Stimulated activated CD4-positive, alpha-beta T cell treated with anti-CD3 and anti-CD28 coated beads, TNF-alpha, amount 100 ng/mL, for 1 hour (primary cell): ENCODE data around the gene RIC3.

Experiments used
- DNase-seq, 3 donors: peaks; one replicate each; pipeline ENCODE4 v3.0.0-alpha.2; 2020; ENCODE audit warnings: low read depth in 3 of 3, low spot score in 1 of 3

The RIC3 gene

DNA sequence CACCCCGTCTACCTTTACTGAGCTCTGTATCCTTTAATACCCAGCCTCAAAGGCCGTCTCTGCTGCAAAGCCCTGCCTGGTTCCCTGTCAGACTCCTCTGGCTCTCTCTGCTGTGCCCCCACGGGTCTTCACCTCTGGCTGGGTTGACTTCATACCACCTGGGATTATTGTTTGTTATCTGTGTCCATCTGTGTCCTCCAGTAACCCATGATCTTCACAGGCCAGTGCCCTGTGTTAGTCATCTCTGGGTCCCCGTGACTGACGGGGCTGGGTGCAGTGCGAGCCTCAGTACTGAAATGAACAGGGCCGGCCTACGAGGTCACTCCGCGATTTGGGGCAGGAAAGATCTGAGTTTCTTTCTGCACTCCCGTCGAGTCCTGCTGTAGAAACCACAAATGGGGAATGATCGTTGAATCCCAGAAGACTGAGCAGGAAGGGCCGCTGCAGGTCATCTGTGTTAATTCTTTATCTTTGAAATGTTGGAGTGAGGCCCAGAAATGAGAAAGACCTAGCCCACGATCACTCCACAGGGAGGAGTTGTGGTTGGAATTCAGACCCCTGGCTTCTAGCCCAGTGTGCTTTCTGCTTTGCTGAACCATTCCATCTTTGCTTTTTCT lies 100.1 kb downstream of the RIC3 start:
- DNase-seq: no peak

- DNase-seq: no peak
Measured at GRCh38 chr11:8067929-8068575, 100.8 kb downstream of the RIC3 start.

- DNase-seq: no peak
Measured at GRCh38 chr11:8067567-8067928, 101.3 kb downstream of the RIC3 start.

DNA sequence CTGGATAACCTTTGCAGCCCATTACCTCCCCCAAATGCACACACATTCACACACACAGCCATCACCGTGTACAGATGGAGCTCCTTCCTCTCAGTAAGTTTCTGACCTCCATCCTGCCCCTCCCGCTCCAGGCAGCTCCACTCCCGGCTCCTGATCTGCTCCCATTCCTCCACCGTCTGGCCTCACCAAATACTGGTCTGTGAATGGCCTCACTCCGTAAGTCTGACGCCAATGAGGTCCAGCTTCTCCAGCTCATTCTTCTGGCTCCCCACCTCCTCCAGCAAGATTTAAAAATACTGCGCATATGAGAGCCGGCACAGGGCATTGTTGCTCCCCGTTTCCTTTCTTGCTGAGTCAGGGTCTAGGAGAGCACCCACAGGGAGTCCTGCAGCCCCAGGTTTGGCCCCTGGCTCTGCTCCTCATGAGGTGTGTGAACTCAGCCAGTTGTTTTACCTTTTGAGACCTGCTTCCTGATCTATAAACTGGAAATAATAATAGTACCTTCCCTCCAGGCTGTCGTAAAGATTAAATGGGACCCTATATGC lies 101.8 kb downstream of the RIC3 start:
- DNase-seq: no peak

DNA sequence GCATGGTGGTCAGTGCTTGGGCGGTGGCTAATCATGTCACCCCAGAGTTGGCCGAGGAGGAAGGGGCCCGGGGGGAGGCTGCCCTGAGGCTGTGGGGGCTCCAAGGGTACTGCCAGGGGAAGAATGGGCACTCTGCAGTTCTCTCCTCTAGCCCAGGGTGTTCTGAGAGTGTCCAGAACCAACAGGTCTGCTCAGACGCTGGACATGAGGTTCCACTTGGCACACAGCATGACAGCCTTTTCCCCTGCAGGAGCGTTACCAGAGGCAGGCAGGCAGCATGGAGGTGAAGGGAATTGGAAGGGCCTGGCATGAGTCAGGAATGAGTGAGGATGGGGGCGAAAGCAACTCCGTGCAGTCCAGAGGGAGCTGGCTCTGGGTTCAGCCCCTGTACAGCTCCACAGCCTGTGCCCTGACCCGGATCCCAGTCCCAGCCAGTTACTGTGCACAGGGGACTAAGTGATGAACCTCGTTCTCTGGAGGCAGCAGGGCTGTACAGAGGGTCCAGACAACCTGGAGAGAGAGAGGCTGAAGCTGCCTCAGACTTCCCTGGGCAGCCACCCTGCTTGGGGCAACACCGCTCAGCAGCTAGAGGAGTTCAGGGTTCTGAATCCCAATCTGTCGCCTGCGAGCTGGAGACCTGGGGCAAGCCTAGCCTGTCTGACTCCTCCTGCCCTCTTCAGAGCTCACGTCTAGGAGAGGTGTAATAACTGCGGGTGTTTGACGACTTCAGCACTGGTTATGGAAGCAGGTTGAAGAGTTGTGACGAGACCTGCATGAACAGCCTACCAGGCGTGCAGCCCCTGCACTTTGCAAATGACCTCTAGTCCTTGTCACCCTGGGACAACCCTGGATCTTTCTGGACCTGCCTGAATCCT lies 102.6 kb downstream of the RIC3 start:
- DNase-seq: no peak

DNA sequence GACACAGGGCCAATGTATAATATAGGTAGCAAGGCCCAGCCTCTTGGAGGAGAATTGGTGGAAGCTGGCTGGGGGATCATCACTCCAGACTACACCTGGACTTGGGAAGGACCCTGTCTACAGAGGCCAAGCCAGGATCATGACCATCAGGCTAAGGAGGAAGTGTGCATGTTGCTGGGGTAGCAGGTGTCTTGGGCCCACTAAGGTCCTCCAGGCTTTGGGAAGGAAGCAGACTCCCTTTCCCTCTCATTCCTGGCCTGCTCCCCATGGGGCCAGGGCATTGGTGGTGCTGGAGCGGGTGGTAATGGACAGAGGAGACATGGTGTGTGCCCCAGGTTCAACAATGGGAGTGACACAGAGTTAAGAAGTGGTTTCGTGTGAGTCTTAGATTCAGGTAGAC lies 103.8 kb downstream of the RIC3 start:
- no peak for DNase-seq

DNA sequence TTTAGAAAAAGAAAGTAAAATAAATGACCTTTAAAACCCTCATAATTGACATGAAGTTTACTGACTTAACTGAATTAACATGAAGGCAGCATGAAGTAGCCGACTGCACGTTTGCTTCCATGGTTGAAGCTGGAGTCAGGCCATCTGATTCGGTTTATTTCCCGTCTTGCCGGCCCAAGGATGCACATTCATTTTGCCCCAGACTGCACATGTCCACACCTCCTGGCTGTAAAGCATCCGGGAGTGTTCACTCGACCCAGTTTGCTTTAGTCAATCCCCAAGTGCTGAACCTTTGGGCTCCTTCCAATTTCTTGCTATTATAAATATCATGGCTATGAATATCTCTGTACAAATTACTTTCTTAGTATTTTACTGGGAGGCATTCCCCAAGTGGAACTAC lies 105.5 kb downstream of the RIC3 start:
- DNase-seq: no peak

GRCh38 chr11:8062781-8063257 lies 106.0 kb downstream of the RIC3 start:
- DNase-seq: no peak

GRCh38 chr11:8061555-8062428 lies 107.0 kb downstream of the RIC3 start:
- DNase-seq: no peak

GRCh38 chr11:8060801-8061554 lies 107.8 kb downstream of the RIC3 start:
- DNase-seq: no peak

DNA sequence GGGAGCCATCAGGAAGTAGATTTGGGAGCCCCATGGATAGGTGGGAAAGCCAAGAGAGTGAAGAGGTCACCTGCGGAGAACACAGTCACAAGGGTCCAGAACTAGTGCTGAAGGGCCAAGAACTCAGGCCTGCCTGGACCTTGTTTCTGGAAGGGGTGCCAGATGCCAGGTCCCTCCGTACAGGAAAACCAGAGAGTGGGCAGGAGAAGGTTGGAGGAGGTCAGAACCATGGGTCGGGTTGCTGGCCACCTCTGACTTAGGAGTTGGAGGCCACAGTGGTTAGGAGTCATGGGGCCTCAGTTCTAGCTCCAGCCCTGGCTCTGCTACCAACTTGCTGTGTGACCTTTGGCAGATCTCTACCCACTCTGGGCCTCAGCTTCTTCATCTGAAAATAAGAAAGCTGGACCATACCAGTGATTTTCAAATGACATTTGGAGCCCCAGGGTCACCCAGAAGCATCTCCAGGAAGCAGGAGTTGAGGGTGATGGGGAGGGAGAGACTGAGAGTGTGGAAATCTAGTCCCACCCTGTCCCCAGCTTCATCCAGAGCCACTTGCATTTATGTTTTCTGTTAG lies 108.6 kb downstream of the RIC3 start:
- DNase-seq: no peak

DNA sequence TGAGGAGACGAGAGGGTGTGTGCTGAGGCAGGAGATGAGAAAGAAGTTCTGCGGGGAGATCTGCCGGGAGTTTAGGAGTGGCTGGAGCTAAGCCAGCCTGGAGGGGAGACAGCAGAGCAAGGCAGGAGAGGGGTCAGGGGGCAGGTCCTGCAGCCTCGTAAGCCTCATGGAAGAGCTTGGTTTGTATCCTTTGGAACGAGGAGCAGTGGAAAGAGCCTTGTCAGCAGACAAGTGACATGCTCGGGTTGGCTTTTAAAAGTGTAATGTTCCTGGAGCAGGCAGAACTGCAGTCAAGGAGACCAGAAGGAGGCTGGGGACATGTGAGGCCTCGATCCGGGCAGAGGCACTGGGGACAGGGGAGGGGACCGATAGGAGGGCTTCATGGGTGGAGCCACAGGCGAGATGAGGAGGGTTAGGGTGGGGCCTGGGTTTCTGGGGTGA lies 109.2 kb downstream of the RIC3 start:
- no peak for DNase-seq

- DNase-seq: no peak
Measured at GRCh38 chr11:8059030-8059429, 109.8 kb downstream of the RIC3 start.

DNA sequence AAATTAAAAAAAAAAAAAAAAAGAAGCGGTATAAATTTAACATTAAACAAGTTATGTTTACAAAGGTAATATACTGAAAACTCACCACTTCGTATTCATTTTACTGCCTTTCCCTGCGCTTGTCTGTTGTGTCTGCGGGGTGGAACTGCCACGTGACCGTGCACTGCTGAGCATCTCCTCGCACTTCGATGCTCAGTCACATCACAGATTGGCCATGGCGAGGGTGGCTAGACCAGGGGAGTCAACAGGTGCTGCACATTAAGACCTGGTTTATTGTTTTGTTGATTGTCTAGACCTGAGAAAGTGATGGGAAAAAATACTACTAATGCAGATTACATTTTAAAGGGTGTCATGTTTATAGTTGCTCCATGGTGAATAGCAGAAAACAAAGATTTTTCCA lies 110.6 kb downstream of the RIC3 start:
- no peak for DNase-seq

GRCh38 chr11:8056810-8057463 lies 111.9 kb downstream of the RIC3 start:
- DNase-seq: no peak
